ENCODE data around the gene ZNF532. TPM values are rescaled to one million over a fixed set of nuclear protein-coding genes. Genes with fewer than 3 reads are reported as not detected.

Gene ZNF532
- total RNA-seq, 1 experiment from 2014 or later, result 16.6 TPM

Other genes starting within 250 kb of the ZNF532 start
- 2.9 and 3.5 TPM in 2 replicates for gene ALPK2, start 235.8 kb upstream of the ZNF532 start, total RNA-seq (2014; rRNA removed; shearing (Covaris generic))
- gene MALT1, start 193.4 kb upstream of the ZNF532 start, total RNA-seq (2014; rRNA removed; shearing (Covaris generic)), result 26.6 and 27.9 TPM in 2 replicates